Muscle layer of duodenum (tissue), 2 donors: ENCODE data around the gene RBBP5.

Source experiments
- H3K27ac ChIP-seq: one replicate; pipeline ENCODE4 v1.7.0; 2013; ENCODE audit warnings: mild to moderate bottlenecking, low read length
- H3K27me3 ChIP-seq: one replicate; pipeline ENCODE4 v1.7.0; 2013; ENCODE audit warnings: low read depth, mild to moderate bottlenecking, control low read depth, low read length
- H3K36me3 ChIP-seq, 2 donors: one replicate each; pipeline ENCODE4 v1.7.0; 2013; ENCODE audit warnings: low read length in 2 of 2, control low read depth in 1 of 2, mild to moderate bottlenecking in 1 of 2; ENCODE audit not compliant: insufficient read depth in 2 of 2, control insufficient read depth in 1 of 2
- H3K4me1 ChIP-seq, 2 donors: one replicate each; pipeline ENCODE4 v1.7.0; 2013; ENCODE audit warnings: low read length in 2 of 2, mild to moderate bottlenecking in 2 of 2, control low read depth in 1 of 2, moderate library complexity in 1 of 2; ENCODE audit not compliant: insufficient read depth in 2 of 2, control insufficient read depth in 1 of 2
- H3K4me3 ChIP-seq, 2 donors: one replicate each; pipeline ENCODE4 v1.7.0; 2013; ENCODE audit warnings: low read length in 2 of 2, low read depth in 1 of 2, mild to moderate bottlenecking in 1 of 2
- H3K9me3 ChIP-seq, 2 donors: one replicate each; pipeline ENCODE4 v1.7.0; 2013; ENCODE audit warnings: low read length in 2 of 2, control low read depth in 1 of 2, mild to moderate bottlenecking in 1 of 2; ENCODE audit not compliant: control insufficient read depth in 1 of 2
- donor health status: healthy.

RBBP5 gene

DNA sequence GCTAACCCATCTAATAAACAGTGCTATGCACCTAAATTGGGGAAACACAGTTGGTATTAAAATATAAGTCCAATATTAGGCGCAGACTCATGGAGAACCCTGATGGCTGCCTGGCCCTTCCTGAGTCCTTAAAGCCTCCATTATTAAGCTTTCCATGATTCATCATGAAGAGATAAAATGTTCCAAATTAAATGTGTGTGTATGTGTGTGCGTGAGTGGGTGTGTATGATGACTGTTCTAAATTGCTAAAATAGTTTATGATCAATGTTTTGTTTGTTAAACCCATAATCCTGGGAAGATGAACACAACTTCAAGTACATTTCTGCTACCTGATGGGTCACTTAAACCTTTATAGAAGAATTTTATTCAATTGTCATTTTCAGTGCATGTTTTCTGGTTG, 6.3 kb upstream of the RBBP5 start:
- peaks cover 0 to under 1% of the 10 kb centered on the region in 2 donors for H3K4me1 ChIP-seq
- H3K4me3 ChIP-seq, result no peak overlapping the region
- H3K27ac ChIP-seq, result no peak overlapping the region
- H3K27me3 ChIP-seq, result no peaks in the 10 kb centered on the region
- no peaks in the 10 kb centered on the region for H3K36me3 ChIP-seq
- H3K9me3 ChIP-seq, result no peaks in the 10 kb centered on the region

GRCh38 chr1:205127646-205128045, 5.9 kb upstream of the RBBP5 start:
- H3K4me3 ChIP-seq, result no peak overlapping the region
- H3K9me3 ChIP-seq, result no peaks in the 10 kb centered on the region
- H3K36me3 ChIP-seq, result no peaks in the 10 kb centered on the region
- H3K4me1 ChIP-seq, result peaks cover 0 to 5% of the 10 kb centered on the region in 2 donors
- no peak overlapping the region for H3K27ac ChIP-seq
- no peaks in the 10 kb centered on the region for H3K27me3 ChIP-seq

DNA sequence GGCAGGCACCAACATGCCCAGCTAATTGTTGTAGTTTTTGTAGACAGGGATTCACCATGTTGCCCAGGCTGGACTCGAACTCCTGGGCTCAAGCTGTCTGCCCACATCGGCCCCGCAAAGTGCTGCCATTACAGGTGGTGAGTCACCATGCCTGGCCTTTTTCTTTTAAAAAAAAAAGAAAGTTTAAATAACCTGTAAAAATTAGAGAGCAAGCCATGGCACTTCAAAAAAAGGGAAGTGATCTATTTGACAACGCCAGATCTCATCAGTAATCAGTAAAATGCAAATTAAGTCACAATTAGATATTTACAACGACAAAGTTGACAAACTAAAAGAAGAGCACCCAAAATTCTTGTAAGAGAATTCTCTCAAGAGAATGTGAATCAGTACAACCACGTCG, 2.9 kb upstream of the RBBP5 start:
- Histone ChIP-seq H3K4me3 (no peak overlapping the region), H3K9me3 (no peaks in the 10 kb centered on the region), H3K27me3 (no peaks in the 10 kb centered on the region), H3K27ac (no peak overlapping the region), H3K36me3 (peaks cover 0 to 4% of the 10 kb centered on the region in 2 donors), H3K4me1 (peaks cover 3 to 21% of the 10 kb centered on the region in 2 donors)

GRCh38 chr1:205122489-205122882, 708 bp upstream of the RBBP5 start:
- H3K27me3 ChIP-seq, result no peaks in the 10 kb centered on the region
- peak overlapping the region; percentile 99 for H3K27ac ChIP-seq
- H3K9me3 ChIP-seq, result no peaks in the 10 kb centered on the region
- peaks cover 0 to 10% of the 10 kb centered on the region in 2 donors for H3K36me3 ChIP-seq
- peak overlapping the region; percentile 91 to 99 for H3K4me3 ChIP-seq
- peaks cover 3 to 25% of the 10 kb centered on the region in 2 donors for H3K4me1 ChIP-seq

GRCh38 chr1:205118752-205119151, 3.0 kb downstream of the RBBP5 start:
- no peak overlapping the region for H3K4me3 ChIP-seq
- peaks cover 12 to 18% of the 10 kb centered on the region in 2 donors for H3K36me3 ChIP-seq
- no peak overlapping the region for H3K27ac ChIP-seq
- H3K27me3 ChIP-seq, result no peaks in the 10 kb centered on the region
- H3K9me3 ChIP-seq, result no peaks in the 10 kb centered on the region
- peaks cover 3 to 25% of the 10 kb centered on the region in 2 donors for H3K4me1 ChIP-seq

DNA sequence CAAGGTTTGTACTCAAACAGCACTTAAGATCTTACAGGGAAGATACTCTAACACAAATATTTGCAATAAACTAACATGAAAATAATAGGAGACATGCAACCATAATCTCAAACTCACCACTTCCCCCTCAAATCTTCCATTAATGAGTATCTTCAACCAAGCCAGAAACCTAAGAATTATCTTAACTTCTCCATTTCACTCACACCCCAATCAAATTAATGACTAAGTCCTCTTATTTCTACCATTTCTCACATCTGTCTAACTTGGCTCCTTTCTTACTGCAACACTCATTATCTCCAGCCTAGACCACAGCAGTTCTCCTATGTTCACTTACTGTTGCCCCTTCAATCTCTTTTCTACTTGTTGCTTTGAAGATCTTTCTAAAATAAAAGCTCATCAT, 10.4 kb downstream of the RBBP5 start:
- H3K9me3 ChIP-seq, result no peaks in the 10 kb centered on the region
- peaks cover 24 to 33% of the 10 kb centered on the region in 2 donors for H3K36me3 ChIP-seq
- H3K4me3 ChIP-seq, result no peak overlapping the region
- H3K27me3 ChIP-seq, result no peaks in the 10 kb centered on the region
- no peaks in the 10 kb centered on the region for H3K4me1 ChIP-seq
- H3K27ac ChIP-seq, result no peak overlapping the region

GRCh38 chr1:205109711-205110110, 12.1 kb downstream of the RBBP5 start:
- Histone ChIP-seq H3K9me3 (no peaks in the 10 kb centered on the region), H3K27ac (no peak overlapping the region), H3K4me1 (no peaks in the 10 kb centered on the region), H3K4me3 (no peak overlapping the region), H3K36me3 (peaks cover 33 to 37% of the 10 kb centered on the region in 2 donors), H3K27me3 (no peaks in the 10 kb centered on the region)

GRCh38 chr1:205109269-205109668, 12.5 kb downstream of the RBBP5 start:
- H3K4me3 ChIP-seq, result no peak overlapping the region
- no peaks in the 10 kb centered on the region for H3K27me3 ChIP-seq
- no peaks in the 10 kb centered on the region for H3K4me1 ChIP-seq
- H3K27ac ChIP-seq, result no peak overlapping the region
- no peaks in the 10 kb centered on the region for H3K9me3 ChIP-seq
- peaks cover 32 to 33% of the 10 kb centered on the region in 2 donors for H3K36me3 ChIP-seq

DNA sequence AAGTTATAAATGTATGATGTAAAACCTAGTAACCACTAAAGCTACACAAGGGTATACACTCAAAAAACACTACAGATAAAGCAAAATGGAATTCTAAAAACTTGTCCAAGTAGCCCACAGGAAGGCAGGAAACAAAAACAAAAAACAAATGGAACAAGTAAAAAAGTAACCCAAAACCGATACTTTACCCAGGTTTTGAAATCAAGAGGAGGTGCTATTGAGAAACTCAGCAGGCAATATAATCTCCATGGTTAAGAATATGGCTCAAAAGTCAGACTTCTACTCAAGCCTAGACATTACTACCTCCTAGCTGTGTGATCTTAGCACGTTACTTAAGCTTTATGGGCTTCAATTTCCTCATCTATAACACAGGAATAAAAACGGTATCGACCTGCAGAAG, 13.3 kb downstream of the RBBP5 start:
- Histone ChIP-seq H3K9me3 (no peaks in the 10 kb centered on the region), H3K36me3 (peaks cover 33 to 39% of the 10 kb centered on the region in 2 donors), H3K27me3 (no peaks in the 10 kb centered on the region), H3K4me1 (no peaks in the 10 kb centered on the region), H3K27ac (no peak overlapping the region), H3K4me3 (no peak overlapping the region)

DNA sequence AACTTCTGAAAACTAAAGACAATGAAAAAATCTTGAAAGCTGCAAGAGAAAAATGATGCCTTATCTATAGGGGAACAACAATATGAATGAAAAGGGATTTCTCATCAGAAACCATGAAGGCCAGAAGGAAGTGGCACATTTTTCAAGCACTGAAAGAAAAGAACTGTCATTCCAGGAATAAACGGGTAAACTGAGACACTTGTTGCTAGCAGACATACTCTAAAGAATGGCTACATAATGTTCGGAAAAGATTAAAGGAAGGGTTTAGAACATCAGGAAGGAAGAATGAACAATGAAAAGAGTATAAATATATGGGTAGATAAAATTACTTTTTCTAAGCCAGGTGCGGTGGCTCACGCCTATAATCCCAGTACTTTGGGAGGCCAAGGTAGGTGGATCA, 14.5 kb downstream of the RBBP5 start:
- peaks cover 29 to 50% of the 10 kb centered on the region in 2 donors for H3K36me3 ChIP-seq

DNA sequence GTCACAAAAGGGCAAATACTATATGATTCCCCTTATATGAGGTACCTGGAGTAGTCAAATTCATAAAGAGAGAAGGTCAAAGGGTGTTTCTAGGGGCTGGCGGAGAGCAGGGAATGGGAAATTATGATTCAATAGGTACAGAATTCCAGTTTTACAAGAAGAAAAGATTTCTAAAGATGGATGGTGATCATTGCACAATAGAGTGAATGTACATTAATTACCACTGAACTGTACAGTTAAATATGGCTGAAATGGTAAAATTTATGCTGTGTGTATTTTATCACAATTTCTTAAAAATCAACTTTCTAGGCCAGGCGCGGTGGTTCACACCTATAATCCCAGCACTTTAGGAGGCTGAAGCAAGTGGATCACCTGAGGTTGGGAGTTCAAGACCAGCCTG, 19.4 kb downstream of the RBBP5 start:
- Histone ChIP-seq H3K27ac (no peak overlapping the region), H3K4me3 (no peak overlapping the region), H3K27me3 (no peaks in the 10 kb centered on the region), H3K9me3 (no peaks in the 10 kb centered on the region), H3K36me3 (peaks cover 59 to 81% of the 10 kb centered on the region in 2 donors), H3K4me1 (no peaks in the 10 kb centered on the region)

More for the DNA sequence above, 14.5 kb downstream of the RBBP5 start:
- H3K27me3 ChIP-seq, result no peaks in the 10 kb centered on the region
- no peaks in the 10 kb centered on the region for H3K4me1 ChIP-seq
- H3K27ac ChIP-seq, result no peak overlapping the region
- H3K9me3 ChIP-seq, result no peaks in the 10 kb centered on the region
- no peak overlapping the region for H3K4me3 ChIP-seq

DNA sequence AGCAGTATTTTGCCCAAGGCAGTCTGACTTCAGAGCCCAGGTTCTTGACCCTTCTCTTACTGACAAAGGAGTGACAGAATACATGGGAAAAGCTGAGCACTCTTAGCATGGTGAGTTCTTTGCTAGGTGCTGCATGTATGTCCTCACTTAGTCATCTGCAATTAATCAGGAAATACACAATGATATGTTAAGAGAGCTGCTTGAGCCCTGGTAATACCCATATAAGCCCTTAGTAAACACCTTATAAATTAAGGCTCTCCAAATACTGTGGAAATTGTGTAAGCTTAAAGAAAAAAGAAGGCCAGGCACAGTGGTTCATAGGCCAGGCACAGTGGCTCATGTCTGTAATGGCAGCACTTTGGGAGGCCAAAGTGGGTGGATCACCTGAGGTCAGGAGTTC, 23.5 kb downstream of the RBBP5 start:
- peaks cover 63 to 93% of the 10 kb centered on the region in 2 donors for H3K36me3 ChIP-seq
- H3K9me3 ChIP-seq, result no peaks in the 10 kb centered on the region
- no peak overlapping the region for H3K4me3 ChIP-seq
- no peaks in the 10 kb centered on the region for H3K27me3 ChIP-seq
- H3K27ac ChIP-seq, result no peak overlapping the region
- H3K4me1 ChIP-seq, result no peaks in the 10 kb centered on the region
